Loucy (cell line): ENCODE data around the gene SCAF8.

Source experiments
- EZH2phosphoT487 ChIP-seq: fragments of 200-600 bp; IDR thresholded peaks from 2 replicates; pipeline ENCODE4 v1.6.1; 2018; ENCODE audit warnings: antibody characterized with exemption, mild to moderate bottlenecking, moderate library complexity, borderline replicate concordance
- TF ChIP-seq, protein P1 (sequence below): fragments of 200-600 bp; sonication (generic); conservative IDR thresholded peaks from 2 replicates; pipeline ENCODE4 v1.5.1; 2014; ENCODE audit warnings: mild to moderate bottlenecking, antibody characterized with exemption, low read length

DNA sequence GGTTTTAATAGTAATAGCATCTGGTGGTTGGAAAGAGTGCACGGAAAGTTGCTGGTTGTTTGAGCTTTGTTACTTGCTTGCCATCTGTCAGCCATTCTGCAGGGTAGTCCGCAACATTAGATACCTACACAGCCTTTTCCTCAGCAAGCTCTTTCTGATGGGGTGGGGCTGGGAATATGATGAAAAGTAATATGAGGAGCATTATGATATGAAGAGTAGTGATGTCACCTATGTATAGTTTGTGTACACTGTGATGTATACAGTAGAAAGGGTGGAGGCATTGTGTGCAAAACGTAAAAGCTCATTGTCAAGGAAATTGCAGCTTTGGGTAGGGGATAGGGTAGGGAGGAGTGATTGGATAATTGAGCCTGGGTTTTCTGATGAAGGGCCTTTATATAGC lies 16.1 kb downstream of the SCAF8 start:
- TF ChIP-seq, protein P1, sequence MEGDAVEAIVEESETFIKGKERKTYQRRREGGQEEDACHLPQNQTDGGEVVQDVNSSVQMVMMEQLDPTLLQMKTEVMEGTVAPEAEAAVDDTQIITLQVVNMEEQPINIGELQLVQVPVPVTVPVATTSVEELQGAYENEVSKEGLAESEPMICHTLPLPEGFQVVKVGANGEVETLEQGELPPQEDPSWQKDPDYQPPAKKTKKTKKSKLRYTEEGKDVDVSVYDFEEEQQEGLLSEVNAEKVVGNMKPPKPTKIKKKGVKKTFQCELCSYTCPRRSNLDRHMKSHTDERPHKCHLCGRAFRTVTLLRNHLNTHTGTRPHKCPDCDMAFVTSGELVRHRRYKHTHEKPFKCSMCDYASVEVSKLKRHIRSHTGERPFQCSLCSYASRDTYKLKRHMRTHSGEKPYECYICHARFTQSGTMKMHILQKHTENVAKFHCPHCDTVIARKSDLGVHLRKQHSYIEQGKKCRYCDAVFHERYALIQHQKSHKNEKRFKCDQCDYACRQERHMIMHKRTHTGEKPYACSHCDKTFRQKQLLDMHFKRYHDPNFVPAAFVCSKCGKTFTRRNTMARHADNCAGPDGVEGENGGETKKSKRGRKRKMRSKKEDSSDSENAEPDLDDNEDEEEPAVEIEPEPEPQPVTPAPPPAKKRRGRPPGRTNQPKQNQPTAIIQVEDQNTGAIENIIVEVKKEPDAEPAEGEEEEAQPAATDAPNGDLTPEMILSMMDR = no peak
- TF ChIP-seq EZH2phosphoT487 = no peak
